ENCODE data around the gene GRID1. TPM values are rescaled to one million over a fixed set of nuclear protein-coding genes. Genes with fewer than 3 reads are reported as not detected.

GRID1 gene
- total and polyA plus RNA-seq, 8 donors = 0.31 to 8.5 (median 1.0) TPM; not detected in 1

- intact Hi-C loops (cut with DNase I; ENCODE audit: low total_unique reads) = no loop called here
- H3K36me3 ChIP-seq = no peaks in the 10 kb centered on the region
- peaks cover 0 to 4% (median 0%) of the 10 kb centered on the region in 3 donors for H3K27me3 ChIP-seq
- TF ChIP-seq CTCF (IDR thresholded peaks at IDR 0.05) = no peak
- TF ChIP-seq EP300 (IDR thresholded peaks at IDR 0.05) = no peak
- H3K27ac ChIP-seq = no peak overlapping the region
- no peaks in the 10 kb centered on the region for H3K9me3 ChIP-seq
- no peak overlapping the region for H3K4me3 ChIP-seq
- no peaks in the 10 kb centered on the region for H3K4me1 ChIP-seq
- 73 to 89% (median 81%) methylated on average over 4 of the region's 4 CpGs for WGBS, 5 donors
- no peak for DNase-seq
Observed at GRCh38 chr10:86215046-86215445, 151.5 kb downstream of the GRID1 start.

- Histone ChIP-seq H3K9me3 (no peaks in the 10 kb centered on the region), H3K4me3 (no peak overlapping the region), H3K4me1 (no peaks in the 10 kb centered on the region), H3K27ac (no peak overlapping the region), H3K27me3 (no peaks in the 10 kb centered on the region), H3K36me3 (no peaks in the 10 kb centered on the region)
- TF ChIP-seq EP300 (IDR thresholded peaks at IDR 0.05) = no peak
- TF ChIP-seq POLR2A (IDR thresholded peaks at IDR 0.05) = no peak
- no peak for TF ChIP-seq POLR2AphosphoS5 (IDR thresholded peaks at IDR 0.05)
- no peak for TF ChIP-seq CTCF (IDR thresholded peaks at IDR 0.05)
- intact Hi-C loops (cut with DNase I; ENCODE audit: low total_unique reads) = no loop called here
- no peak for DNase-seq
- 75 to 86% (median 83%) methylated on average over 7 of the region's 7 CpGs for WGBS, 5 donors
Observed at GRCh38 chr10:86213148-86213547, 153.4 kb downstream of the GRID1 start.

DNA sequence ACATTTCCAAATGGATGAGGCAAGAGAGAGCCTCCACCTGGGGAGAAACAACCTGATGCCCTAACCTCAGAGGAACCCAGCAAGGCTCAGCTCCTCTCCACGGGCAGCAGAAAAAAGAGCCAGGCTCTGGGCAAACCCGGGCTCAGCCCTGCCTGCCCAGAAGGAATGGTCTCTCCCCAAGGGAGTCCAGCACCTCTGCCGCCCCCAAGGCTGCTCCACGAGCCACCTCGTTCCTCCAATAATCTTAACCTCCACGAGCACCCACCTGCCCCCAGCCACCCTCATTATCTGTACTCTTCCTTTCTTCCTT is 154.2 kb downstream of the GRID1 start:
- 71 to 87% (median 73%) methylated on average over 5 to 6 of the region's 6 CpGs for WGBS, 5 donors
- Histone ChIP-seq H3K27me3 (no peaks in the 10 kb centered on the region), H3K27ac (no peak overlapping the region), H3K36me3 (no peaks in the 10 kb centered on the region), H3K4me3 (no peak overlapping the region), H3K4me1 (no peaks in the 10 kb centered on the region), H3K9me3 (no peaks in the 10 kb centered on the region)
- DNase-seq = no peak
- TF ChIP-seq POLR2A (IDR thresholded peaks at IDR 0.05) = no peak
- TF ChIP-seq EP300 (IDR thresholded peaks at IDR 0.05) = no peak
- TF ChIP-seq POLR2AphosphoS5 (IDR thresholded peaks at IDR 0.05) = no peak
- intact Hi-C loops (cut with DNase I; ENCODE audit: low total_unique reads) = no loop called here

- H3K27me3 ChIP-seq = no peaks in the 10 kb centered on the region
- TF ChIP-seq EP300 (IDR thresholded peaks at IDR 0.05) (no peak), POLR2AphosphoS5 (IDR thresholded peaks at IDR 0.05) (no peak), POLR2A (IDR thresholded peaks at IDR 0.05) (no peak), CTCF (IDR thresholded peaks at IDR 0.05) (no peak)
- H3K9me3 ChIP-seq = no peaks in the 10 kb centered on the region
- no peak overlapping the region for H3K27ac ChIP-seq
- whole genome bisulfite sequencing, 5 donors = 68 to 86% (median 76%) methylated on average over 8 of the region's 8 CpGs
- no peaks in the 10 kb centered on the region for H3K4me1 ChIP-seq
- intact Hi-C loops (cut with DNase I; ENCODE audit: low total_unique reads) = no loop called here
- H3K4me3 ChIP-seq = no peak overlapping the region
- no peaks in the 10 kb centered on the region for H3K36me3 ChIP-seq
- DNase-seq = no peak
Observed at GRCh38 chr10:86211691-86212390, 154.8 kb downstream of the GRID1 start.

DNA sequence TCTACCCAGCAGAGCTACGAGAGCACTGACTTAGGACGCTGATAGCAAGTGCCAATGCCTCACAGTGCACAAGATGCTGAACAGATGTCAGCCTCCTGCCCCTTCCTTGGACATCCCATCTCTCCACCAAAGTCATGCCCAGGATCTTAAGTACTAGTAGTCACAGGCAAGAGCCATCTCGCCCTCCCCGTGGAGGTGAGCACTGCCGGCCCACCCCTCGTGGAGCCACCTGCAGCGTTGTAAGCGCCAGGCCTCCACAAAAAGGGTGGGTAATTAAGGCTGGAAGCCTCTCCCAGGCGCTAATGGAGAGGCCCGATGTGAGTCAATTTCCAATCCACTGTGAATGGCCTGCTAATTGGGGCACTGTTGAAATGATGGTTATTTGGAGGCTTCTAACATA is 156.2 kb downstream of the GRID1 start:
- DNase-seq = no peak
- no peaks in the 10 kb centered on the region for H3K4me1 ChIP-seq
- no peaks in the 10 kb centered on the region for H3K36me3 ChIP-seq
- no peaks in the 10 kb centered on the region for H3K9me3 ChIP-seq
- H3K27ac ChIP-seq = no peak overlapping the region
- WGBS, 5 donors = 76 to 82% (median 79%) methylated on average over 10 of the region's 10 CpGs
- no peak for TF ChIP-seq POLR2A (IDR thresholded peaks at IDR 0.05)
- TF ChIP-seq EP300 (IDR thresholded peaks at IDR 0.05) = no peak
- no peak for TF ChIP-seq CTCF (IDR thresholded peaks at IDR 0.05)
- TF ChIP-seq POLR2AphosphoS5 (IDR thresholded peaks at IDR 0.05) = no peak
- no peaks in the 10 kb centered on the region for H3K27me3 ChIP-seq
- no peak overlapping the region for H3K4me3 ChIP-seq
- intact Hi-C loops (cut with DNase I; ENCODE audit: low total_unique reads) = no loop called here
